HepG2 (cell line): Measurements from ENCODE around the gene TXNRD2. TPM values are rescaled to one million over a fixed set of nuclear protein-coding genes. Genes with fewer than 3 reads are reported as not detected.
A peak's percentile ranks its signal among the peaks of the same experiment; 100 is the strongest.

ENCODE experiments used
- MXD1 ChIP-seq: sonication (generic); formaldehyde crosslinking; IDR thresholded peaks from 2 replicates; pipeline ENCODE4 v1.4.0; 2020; ENCODE audit warnings: mild to moderate bottlenecking, missing genetic modification reagents
- NCOA5 ChIP-seq: sonication (generic); formaldehyde crosslinking; IDR thresholded peaks from 2 replicates; pipeline ENCODE4 v1.4.0; 2020; ENCODE audit warnings: missing genetic modification reagents
- NCOR1 ChIP-seq: fragments of 200-600 bp; sonication (generic); IDR thresholded peaks from 2 replicates; pipeline ENCODE4 v1.7.0; 2017; ENCODE audit warnings: antibody characterized with exemption, low read length, borderline replicate concordance
- PHF20 ChIP-seq: sonication (generic); formaldehyde crosslinking; IDR thresholded peaks from 2 replicates; pipeline ENCODE4 v1.5.0; 2020; ENCODE audit warnings: mild to moderate bottlenecking, missing genetic modification reagents
- POGK ChIP-seq: sonication (generic); formaldehyde crosslinking; conservative IDR thresholded peaks from 2 replicates; pipeline ENCODE4 v1.8.0; 2022; ENCODE audit warnings: mild to moderate bottlenecking, moderate library complexity, missing genetic modification reagents
- POLR2A ChIP-seq, 2 experiments: IDR thresholded peaks; 2 replicates each; pipeline ENCODE4 v1.6.1; 2011; ENCODE audit warnings: low read depth in 2 of 2, low read length in 2 of 2, mild to moderate bottlenecking in 1 of 2, moderate library complexity in 1 of 2; ENCODE audit not compliant: insufficient read depth in 1 of 2
- SIN3B ChIP-seq: fragments of 150-350 bp; IDR thresholded peaks from 2 replicates; pipeline ENCODE4 v1.6.1; 2014; ENCODE audit warnings: low read length
- TRIM22 ChIP-seq: fragments of 450-650 bp; IDR thresholded peaks from 2 replicates; pipeline ENCODE4 v1.6.1; 2017
- ZKSCAN5 ChIP-seq: sonication (generic); formaldehyde crosslinking; IDR thresholded peaks from 2 replicates; pipeline ENCODE4 v1.5.1; 2020; ENCODE audit warnings: mild to moderate bottlenecking, missing genetic modification reagents
- ZNF512B ChIP-seq: sonication (generic); formaldehyde crosslinking; IDR thresholded peaks from 2 replicates; pipeline ENCODE4 v1.5.1; 2020; ENCODE audit warnings: missing genetic modification reagents, mild to moderate bottlenecking, borderline replicate concordance
- ZNF75D ChIP-seq: sonication (generic); formaldehyde crosslinking; IDR thresholded peaks from 2 replicates; pipeline ENCODE4 v1.8.1; 2023; ENCODE audit warnings: missing genetic modification reagents, mild to moderate bottlenecking, borderline replicate concordance
- ZNF761 ChIP-seq: sonication (generic); formaldehyde crosslinking; conservative IDR thresholded peaks from 2 replicates; pipeline ENCODE4 v1.4.0; 2020; ENCODE audit warnings: mild to moderate bottlenecking, missing genetic modification reagents
- ZNF879 ChIP-seq: sonication (generic); formaldehyde crosslinking; IDR thresholded peaks from 2 replicates; pipeline ENCODE4 v1.8.1; 2023; ENCODE audit warnings: missing genetic modification reagents
- polyA plus RNA-seq, 8 experiments: library from polyadenylated mRNA; depleted of rRNA in 3 of 8; stranded (reverse) in 7 of 8; unstranded in 1 of 8; fragments of >200 nt; fragmentation: Illumina TruSeq in 4 of 8; extraction: Trizol in 4 of 8; gene quantifications; 2 replicates each; pipeline versions ENCODE4 v1.2.1 to v1.2.3, GENCODE V29; 2011 to 2016; ENCODE audit warnings: low read depth in 4 of 8, missing spikeins in 1 of 8, mixed read lengths in 1 of 8; ENCODE audit not compliant: insufficient read depth in 1 of 8
- total RNA-seq, 5 experiments: library from RNA; depleted of rRNA; stranded (reverse); fragments of >200 nt; fragmentation: Illumina TruSeq; extraction: Trizol; gene quantifications; 2 replicates each; pipeline ENCODE4 v1.2.3, GENCODE V29; 2016; ENCODE audit warnings: low read depth in 1 of 5
- TF ChIP-seq, protein P1 (sequence below): sonication (generic); formaldehyde crosslinking; IDR thresholded peaks from 2 replicates; pipeline ENCODE4 v1.5.0; 2020; ENCODE audit warnings: mild to moderate bottlenecking, missing genetic modification reagents
- TF ChIP-seq, protein P2 (sequence below): sonication (generic); formaldehyde crosslinking; conservative IDR thresholded peaks from 2 replicates; pipeline ENCODE4 v1.8.0; 2022; ENCODE audit warnings: low read depth, missing genetic modification reagents
- TF ChIP-seq, protein P3 (sequence below): sonication (generic); formaldehyde crosslinking; IDR thresholded peaks from 2 replicates; pipeline ENCODE4 v1.4.0; 2020; ENCODE audit warnings: missing genetic modification reagents, low read depth, mild to moderate bottlenecking, borderline replicate concordance

The TXNRD2 gene
- total and polyA plus RNA-seq, 2 of the 13 experiments (the other 11 are each of a cell fraction or from before 2014, with no cell fraction given) = 17.5 to 18.6 TPM

- TF ChIP-seq TRIM22 = no peak
- TF ChIP-seq NCOA5 (CRISPR knock-in tag) = no peak
- no peak for TF ChIP-seq ZNF75D (CRISPR knock-in tag)
- TF ChIP-seq, protein P1, sequence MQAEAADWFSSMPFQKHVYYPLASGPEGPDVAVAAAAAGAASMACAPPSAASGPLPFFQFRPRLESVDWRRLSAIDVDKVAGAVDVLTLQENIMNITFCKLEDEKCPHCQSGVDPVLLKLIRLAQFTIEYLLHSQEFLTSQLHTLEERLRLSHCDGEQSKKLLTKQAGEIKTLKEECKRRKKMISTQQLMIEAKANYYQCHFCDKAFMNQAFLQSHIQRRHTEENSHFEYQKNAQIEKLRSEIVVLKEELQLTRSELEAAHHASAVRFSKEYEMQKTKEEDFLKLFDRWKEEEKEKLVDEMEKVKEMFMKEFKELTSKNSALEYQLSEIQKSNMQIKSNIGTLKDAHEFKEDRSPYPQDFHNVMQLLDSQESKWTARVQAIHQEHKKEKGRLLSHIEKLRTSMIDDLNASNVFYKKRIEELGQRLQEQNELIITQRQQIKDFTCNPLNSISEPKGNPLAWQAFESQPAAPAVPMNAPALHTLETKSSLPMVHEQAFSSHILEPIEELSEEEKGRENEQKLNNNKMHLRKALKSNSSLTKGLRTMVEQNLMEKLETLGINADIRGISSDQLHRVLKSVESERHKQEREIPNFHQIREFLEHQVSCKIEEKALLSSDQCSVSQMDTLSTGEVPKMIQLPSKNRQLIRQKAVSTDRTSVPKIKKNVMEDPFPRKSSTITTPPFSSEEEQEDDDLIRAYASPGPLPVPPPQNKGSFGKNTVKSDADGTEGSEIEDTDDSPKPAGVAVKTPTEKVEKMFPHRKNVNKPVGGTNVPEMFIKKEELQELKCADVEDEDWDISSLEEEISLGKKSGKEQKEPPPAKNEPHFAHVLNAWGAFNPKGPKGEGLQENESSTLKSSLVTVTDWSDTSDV (CRISPR knock-in tag) = no peak
- no peak for TF ChIP-seq PHF20 (CRISPR knock-in tag)
- TF ChIP-seq ZNF879 (CRISPR knock-in tag) = no peak
- no peak for TF ChIP-seq SIN3B
- TF ChIP-seq ZNF512B = no peak
- TF ChIP-seq NCOR1 = no peak
- 0 out of 2 replicates have a peak, but pooled peaks have one; percentile 36 for TF ChIP-seq MXD1
- TF ChIP-seq POLR2A (IDR thresholded peaks at IDR 0.05; ENCODE audit: insufficient read depth in 1 of 2, low read depth in 2 of 2, low read length in 2 of 2) = peak; percentile 28 to 67; a peak in 3 of 4 replicates
- TF ChIP-seq, protein P2, sequence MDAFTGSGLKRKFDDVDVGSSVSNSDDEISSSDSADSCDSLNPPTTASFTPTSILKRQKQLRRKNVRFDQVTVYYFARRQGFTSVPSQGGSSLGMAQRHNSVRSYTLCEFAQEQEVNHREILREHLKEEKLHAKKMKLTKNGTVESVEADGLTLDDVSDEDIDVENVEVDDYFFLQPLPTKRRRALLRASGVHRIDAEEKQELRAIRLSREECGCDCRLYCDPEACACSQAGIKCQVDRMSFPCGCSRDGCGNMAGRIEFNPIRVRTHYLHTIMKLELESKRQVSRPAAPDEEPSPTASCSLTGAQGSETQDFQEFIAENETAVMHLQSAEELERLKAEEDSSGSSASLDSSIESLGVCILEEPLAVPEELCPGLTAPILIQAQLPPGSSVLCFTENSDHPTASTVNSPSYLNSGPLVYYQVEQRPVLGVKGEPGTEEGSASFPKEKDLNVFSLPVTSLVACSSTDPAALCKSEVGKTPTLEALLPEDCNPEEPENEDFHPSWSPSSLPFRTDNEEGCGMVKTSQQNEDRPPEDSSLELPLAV (CRISPR knock-in tag) = no peak
- TF ChIP-seq POGK = no peak
- TF ChIP-seq, protein P3, sequence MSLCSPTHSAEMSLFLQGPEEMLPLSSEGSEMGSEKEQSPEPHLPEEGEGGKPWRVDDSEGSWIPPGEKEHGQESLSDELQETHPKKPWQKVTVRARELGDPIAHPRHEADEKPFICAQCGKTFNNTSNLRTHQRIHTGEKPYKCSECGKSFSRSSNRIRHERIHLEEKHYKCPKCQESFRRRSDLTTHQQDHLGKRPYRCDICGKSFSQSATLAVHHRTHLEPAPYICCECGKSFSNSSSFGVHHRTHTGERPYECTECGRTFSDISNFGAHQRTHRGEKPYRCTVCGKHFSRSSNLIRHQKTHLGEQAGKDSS (CRISPR knock-in tag) = peak; percentile 1; the same call in 1 of the 2 replicates
- TF ChIP-seq ZKSCAN5 (CRISPR knock-in tag) = no peak
- TF ChIP-seq ZNF761 (CRISPR knock-in tag) = no peak
Measured at GRCh38 chr22:19962246-19962908, 20.8 kb upstream of the TXNRD2 start (continued).
